GM19468 (cell line): Measurements from ENCODE around the gene CHCHD1.
"Not testable (repeated sequence)": the region's sequence is repeated elsewhere in the genome, so short reads cannot be mapped to it uniquely, and the experiment has no call there.

ENCODE experiments used
- ATAC-seq: cut with Tn5 transposase; IDR thresholded peaks from one replicate; pipeline ENCODE4 v1.9.1; 2021; ENCODE audit warnings: mild to moderate bottlenecking, moderate library complexity, moderate number of reproducible peaks; ENCODE audit not compliant: unreplicated experiment; ENCODE audit errors: extremely low read depth

The CHCHD1 gene

DNA sequence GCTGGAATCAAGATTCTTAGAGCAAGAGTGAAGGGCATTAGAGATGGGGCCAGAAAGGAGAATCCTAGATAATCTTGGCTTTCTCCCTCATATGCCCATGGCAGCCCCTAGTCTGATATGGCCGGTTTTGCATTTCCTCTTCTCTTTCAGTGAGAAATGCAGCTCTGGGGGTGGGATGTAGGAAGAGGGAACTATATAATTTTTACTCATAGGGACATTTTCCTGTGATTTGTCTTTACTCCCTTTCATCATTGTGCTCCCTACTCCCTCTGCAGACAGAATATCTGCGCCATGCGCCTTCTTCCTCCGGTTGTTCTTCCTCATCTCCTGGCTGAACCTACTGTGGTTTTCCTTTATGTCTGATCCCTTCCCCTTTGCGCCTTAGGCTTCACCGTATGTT is 16.8 kb upstream of the CHCHD1 start:
- no peak for ATAC-seq

DNA sequence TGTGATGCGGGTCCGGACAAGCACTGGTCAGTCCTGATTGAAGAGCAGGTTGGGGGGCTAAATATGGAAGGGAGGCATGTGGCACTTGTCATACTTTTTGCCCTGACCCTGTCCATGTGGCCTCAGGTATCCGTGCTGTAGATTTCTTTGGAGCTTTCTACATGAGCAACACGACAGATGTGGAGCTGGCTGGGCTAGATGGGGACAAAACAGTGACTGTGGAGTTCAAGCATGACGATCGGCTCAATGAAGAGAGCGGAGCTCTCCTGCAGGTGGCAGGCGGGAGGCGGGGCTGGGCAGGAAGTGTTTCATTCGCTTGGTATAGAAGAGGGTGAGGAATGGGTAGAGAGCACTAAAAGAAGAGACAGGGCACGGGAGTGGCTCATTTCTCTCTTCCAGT is 13.0 kb upstream of the CHCHD1 start:
- no peak for ATAC-seq

DNA sequence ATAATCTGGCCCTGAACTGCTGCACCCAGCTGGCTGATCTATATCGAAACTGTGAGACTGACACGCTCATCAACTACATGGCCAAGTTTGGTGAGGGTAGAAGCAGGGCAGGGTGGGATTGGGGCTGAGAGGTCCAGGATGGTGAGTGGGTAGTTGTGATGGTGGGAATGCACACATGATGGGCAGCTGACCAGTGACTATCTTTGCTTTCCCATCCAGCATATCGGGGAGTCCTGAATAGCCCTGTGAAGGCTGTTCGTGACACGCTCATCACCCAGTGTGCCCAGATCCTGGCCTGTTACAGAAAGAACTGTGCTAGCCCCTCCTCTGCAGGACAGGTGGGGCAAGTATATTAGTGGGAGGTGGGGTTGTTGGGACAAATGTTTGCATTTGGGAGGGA is 12.5 kb upstream of the CHCHD1 start:
- ATAC-seq: no peak

DNA sequence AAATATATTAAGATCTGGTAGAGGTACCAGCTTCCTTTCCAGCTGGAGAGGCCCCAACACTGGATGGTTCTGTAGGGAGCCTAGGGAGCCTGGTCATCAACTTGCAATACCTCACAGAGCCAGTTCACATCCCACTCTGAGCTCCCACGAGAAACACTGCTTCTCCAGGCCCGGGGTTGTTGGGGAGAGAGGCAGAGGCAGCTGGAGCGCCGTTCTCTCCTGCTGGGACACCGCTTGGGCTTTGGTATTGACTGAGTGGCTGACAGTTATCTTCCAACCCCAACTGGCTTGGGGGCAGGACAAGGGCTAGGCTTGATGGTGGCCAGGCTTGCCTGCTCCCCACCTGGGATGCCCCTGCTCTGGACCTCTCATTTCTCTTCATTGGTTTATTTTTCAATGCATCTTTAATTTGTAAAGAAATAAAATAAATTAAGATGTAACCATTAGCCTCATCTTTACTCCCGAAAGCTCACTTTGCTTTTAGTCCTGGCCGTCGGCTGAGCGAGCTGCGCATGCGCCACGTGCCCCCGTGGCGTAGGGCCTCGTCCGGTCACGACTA is 10.0 kb upstream of the CHCHD1 start:
- no peak for ATAC-seq

DNA sequence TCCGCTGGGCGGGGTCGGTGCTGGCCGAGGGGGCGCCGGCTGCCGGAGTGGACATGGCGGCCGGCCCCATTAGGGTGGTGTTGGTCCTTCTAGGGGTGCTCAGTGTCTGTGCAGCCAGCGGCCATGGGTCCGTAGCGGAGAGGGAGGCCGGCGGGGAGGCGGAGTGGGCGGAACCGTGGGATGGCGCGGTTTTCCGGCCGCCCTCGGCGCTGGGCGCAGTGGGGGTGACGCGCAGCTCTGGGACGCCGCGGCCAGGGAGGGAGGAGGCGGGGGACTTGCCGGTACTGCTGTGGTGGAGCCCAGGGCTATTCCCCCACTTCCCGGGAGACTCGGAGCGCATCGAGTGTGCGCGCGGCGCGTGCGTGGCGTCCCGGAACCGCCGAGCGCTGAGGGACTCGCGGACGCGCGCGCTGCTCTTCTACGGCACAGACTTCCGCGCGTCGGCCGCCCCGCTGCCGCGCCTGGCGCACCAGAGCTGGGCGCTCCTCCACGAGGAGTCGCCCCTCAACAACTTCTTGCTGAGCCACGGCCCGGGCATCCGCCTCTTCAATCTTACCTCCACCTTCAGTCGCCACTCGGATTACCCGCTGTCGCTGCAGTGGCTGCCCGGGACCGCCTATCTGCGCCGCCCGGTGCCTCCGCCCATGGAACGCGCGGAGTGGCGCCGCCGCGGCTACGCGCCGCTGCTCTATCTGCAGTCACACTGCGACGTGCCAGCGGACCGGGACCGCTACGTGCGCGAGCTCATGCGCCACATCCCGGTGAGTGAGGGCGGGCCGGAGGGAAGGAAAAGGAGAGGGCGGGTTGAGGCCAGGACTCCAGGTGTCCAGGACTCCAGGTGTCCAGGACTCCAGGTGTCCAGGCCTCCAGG is 9.3 kb upstream of the CHCHD1 start:
- peak; percentile 36 for ATAC-seq

DNA sequence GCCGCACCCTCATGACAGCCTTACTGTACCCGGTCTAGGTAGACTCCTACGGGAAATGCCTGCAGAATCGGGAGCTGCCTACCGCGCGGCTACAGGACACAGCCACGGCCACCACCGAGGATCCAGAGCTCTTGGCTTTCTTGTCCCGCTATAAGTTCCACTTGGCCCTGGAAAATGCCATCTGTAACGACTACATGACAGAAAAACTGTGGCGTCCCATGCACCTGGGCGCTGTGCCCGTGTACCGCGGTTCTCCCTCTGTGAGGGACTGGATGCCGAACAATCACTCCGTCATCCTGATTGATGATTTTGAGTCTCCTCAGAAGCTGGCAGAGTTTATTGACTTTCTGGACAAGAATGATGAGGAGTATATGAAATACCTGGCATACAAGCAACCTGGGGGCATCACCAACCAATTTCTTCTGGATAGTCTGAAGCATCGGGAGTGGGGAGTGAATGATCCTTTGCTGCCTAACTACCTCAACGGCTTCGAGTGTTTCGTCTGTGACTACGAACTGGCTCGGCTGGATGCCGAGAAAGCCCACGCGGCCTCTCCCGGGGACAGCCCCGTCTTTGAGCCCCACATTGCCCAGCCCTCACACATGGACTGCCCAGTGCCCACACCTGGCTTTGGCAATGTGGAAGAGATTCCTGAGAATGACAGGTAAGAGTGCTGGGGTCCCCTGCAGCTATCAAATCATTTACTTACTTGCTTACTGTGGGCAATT is 8.5 kb upstream of the CHCHD1 start:
- ATAC-seq: no peak

DNA sequence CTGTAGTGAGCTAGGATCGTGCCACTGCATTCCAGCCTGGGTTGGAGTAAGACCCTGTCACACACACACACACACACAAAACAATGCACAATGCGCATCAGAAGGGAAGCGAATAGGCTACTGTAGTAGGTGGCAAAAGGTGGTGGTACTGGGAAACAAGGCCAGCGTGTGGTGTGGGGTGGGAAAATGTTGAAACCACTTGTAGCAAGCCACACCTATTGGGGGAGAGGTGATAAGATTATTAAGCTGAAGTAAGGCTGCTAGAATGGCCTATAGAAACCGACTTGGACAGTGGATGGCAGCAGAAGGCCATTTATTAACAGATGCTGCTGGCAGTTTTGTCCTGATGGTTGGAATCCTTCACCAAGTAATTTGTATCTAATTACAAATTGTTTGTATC is 7.2 kb upstream of the CHCHD1 start:
- no peak for ATAC-seq

DNA sequence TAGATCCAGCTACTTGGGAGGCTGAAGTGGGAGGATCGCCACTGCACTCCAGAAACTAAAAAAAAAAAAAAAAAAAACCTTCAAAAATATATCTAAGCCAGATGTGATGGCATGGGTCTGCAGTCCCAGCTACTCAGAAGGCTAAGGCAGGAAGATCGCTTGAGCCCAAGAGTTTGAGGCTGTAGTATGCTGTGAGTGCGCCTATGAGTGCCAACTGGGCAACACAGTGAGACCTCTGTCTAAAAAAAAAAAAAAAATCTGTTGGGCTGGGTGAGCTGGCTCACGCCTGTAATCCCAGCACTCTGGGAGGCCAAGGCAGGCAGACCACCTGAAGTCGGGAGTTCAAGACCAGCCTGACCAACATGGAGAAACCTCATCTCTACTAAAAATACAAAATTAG is 2.8 kb upstream of the CHCHD1 start:
- ATAC-seq: no peak

DNA sequence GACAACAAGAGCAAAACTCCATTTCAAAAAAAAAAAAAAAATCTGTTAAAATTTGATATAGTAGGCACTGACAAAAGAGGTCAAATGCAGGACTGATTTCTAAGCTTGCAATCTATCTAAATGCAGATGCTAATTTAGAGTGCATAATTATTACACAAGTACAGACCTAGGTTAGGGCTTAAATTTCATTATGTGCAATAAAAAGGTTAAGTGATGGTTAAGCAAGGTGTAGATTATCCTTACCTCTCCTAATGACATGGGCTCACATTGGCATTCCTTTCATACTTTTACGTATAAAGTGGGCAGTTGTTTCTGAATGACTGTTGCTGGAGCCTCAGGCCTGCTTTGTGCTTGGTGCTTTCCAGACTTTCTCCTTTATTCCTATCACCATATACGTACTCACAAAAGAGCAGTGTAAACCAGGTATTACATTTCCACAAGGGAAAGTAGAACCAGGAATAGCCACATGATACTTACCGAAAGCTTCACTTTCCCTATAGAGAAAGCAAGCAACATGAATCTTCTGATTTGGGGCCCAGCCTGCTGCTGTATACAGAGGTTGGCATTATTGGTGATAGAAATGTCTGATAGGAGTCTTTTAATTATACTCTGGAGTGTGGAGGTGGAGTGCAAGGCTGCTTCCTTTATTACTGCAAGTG is 2.2 kb upstream of the CHCHD1 start:
- ATAC-seq: no peak

DNA sequence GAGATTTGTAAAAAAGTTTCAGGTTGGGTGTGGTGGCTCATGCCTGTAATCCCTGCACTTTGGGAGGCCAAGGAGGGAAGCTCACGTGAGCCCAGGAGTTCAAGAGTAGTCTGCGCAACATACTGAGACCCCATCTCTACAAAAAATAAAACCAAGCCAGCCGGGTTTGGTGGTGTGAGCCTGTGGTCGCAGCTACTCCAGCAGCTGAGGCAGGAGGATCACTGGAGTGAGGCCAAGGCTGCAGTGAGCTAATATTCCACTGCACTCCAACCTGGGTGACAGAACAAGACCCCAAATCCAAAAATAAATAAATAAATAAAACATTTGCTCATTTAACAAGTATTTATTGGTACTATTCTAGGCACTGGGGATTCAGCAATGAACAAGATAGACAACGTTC is 1.5 kb upstream of the CHCHD1 start:
- ATAC-seq: no peak

DNA sequence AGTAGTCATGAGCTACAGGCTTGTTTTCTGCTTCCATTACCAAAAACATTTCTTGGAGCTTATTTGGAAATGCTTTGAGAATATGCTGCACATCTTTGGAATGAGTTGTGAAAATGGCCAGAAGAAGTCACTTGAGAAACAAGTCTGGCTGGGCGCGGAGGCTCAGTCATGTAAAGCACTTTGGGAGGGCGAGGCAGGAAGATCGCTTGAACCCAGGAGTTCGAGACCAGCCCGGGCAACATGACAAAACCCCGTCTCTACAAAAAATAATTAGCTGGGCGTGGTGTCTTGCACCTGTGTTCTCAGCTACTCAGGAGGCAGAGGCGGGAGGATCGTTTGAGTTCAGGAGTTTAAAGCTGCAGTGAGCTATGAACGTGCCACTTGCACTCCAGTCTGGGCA is 882 bp upstream of the CHCHD1 start:
- ATAC-seq: no peak

DNA sequence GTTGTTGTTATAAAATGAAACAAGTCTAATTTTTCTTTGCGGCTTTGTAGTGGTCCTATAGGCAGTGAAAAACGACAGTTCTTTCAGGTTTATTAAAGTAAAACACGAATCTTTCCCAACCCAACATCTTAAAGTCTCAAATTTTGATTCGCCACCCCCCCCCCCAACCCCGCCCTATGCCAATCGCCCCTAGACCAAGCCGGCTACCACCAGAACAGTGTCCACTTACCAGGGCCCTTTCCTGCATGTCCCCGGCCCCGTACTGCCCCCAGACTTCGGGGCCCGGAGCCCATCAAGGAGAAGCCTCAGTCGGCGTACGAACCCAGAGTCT is 335 bp upstream of the CHCHD1 start:
- no peak for ATAC-seq

DNA sequence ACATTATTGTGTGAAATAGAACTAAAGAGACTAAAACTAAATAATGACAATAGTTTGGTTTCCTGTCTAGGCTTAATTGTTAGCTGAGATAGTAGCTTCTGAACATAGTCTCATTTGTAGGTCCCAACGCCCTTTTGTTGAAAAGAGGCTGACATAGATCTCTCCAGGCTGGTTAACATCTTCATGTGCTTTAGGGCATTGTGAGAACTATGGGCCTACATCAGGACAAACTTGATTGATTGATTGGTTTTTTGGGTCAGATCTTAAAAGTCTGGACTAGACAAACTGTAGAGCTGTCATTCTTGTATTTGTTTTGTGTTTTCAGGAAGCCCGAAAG is 869 bp downstream of the CHCHD1 start:
- no peak for ATAC-seq

DNA sequence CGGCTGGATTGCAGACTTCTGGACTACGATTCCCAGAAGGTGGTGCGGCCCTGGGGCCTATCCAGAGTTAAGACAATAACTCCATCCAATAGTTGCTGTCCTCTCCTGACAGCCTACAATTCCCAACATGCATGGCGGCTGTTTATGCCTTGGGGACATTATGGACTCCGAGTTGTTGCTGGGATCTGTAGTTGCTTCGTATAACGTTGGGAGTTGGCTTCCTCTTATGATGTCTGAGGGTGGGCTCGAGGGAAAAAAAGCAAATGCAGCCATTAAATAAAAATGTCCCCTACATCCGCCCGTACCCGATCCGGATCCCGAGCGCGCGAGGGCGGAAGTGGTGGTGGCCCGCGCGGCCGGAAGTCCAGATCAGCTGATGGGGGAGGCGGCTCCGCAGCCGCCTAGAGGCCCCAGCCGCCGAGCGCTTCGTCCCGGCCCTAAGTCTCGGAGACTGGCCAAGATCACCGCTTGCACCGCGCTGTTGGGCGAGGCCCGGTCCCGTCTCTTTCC is 3.4 kb downstream of the CHCHD1 start, which contains the start of gene ZSWIM8:
TSS of gene ZSWIM8 (plus strand) at position 396 of the 510 bp plus-strand sequence. CDS start 273 bp downstream, outside the sequence.
- ATAC-seq: peak; percentile 63

DNA sequence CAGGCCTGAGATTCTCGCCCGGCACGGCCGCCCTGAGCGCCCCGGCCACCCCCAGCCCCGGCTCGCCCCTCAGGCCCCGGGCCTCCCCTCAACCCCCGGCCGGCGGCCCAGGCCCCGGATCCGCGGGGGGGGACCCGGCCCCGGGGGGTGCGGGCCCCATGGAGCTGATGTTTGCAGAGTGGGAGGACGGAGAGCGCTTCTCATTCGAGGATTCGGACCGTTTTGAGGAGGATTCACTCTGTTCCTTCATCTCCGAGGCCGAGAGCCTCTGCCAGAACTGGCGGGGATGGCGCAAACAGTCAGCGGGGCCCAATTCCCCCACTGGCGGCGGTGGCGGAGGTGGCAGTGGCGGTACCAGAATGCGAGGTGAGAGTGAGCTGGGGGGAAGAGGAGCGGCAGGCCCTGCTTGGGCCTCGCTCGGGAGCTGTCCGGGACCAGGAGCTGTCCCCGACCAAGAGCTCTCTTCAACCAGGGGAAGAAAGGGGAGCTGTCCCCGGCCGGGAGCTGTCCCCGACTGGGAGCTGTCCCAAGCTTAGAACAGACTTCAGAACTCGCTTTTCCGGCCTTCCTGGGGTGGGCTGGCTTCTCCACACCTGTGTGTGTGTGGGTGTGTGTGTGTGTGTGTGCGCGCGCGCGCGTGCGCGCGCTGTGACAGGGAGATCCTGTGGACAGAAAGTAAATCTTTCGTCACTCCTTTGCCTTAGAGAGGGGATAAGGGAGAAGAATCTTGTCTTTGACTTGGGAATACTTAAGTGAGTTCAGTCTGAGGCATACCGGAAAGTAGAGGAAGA is 4.1 kb downstream of the CHCHD1 start:
- no peak for ATAC-seq

DNA sequence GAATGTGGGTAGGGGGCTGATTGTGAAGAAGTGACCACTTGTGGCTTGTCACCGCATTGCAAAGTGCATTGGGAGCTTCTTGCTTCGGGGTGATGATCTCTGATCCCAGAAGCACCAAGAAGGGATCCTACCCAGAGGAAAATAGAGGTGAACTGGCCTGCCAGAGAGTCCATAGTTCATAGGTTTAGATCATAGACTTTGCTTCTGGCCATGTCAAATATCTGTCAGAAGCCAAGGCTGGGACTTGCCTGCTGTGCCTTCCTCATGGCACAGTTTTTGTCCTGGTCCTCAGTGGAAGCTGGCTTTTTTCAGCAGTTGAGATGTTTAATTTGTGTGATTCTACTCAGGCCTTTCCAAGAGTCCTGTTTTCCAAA is 4.7 kb downstream of the CHCHD1 start:
- no peak for ATAC-seq

DNA sequence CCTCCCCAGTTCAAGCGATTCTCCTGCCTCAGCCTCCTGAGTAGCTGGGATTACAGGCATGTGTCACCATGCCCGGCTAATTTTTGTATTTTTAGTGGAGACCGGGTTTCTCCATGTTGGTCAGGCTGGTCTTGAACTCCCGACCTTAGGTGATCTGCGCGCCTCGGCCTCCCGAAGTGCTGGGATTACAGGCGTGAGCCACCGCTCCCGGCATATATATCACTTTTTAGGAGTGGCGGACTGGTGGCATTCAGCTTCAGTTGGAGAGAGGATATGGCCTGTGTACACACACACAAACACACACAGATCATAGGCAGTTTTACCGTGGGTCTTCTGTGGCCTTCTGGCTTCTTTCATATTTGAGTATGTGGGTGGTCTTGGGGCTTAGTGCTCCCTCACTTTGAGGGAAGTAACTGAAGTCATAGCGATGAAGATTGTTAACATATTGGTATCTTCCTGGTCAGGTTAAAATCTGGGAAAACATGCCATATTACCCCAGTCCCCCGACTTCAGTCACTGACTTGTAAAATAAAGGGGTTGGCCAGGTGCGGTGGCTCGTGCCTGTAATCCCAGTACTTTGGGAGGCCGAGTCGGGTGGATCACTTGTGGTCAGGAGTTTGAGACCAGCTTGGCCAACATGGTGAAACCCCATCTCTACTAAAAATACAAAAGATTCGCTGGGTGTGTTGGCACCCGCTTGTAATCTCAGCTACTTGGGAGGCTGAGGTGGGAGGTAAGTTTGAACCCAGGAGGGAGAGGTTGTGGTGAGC is 5.4 kb downstream of the CHCHD1 start:
- not testable (repeated sequence) for ATAC-seq

DNA sequence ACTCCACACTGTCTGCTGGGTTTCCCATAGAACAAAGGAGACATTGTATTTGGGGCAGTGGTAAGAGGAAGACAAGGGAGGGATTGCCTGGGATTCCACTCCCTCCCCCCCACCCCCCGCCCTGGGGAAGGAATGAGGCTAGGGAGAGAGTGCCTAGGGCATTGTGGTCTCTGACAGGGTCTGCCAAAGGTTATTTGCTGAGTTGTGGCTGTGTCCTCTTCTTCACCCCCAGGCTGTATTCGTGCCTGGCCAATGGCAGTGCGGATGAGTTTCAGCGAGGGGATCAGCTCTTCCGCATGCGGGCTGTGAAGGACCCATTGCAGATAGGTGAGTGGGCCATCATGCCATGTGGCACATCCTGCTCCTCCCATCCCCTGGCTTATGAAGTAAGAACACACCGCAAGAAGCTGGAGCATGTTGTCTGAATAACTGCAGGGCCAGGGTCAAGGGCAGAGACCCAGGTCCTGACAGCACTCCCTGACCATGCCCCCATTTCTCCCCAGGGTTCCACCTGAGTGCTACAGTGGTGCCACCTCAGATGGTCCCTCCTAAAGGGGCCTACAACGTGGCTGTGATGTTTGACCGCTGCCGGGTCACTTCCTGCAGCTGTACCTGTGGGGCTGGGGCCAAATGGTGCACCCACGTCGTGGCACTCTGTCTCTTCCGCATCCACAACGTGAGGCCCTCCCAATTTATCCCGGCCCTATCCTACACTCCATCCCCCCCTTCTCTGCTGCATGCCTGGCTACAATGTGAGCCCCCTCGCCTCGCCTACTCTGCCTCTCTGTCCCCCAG is 7.2 kb downstream of the CHCHD1 start:
- ATAC-seq: no peak

DNA sequence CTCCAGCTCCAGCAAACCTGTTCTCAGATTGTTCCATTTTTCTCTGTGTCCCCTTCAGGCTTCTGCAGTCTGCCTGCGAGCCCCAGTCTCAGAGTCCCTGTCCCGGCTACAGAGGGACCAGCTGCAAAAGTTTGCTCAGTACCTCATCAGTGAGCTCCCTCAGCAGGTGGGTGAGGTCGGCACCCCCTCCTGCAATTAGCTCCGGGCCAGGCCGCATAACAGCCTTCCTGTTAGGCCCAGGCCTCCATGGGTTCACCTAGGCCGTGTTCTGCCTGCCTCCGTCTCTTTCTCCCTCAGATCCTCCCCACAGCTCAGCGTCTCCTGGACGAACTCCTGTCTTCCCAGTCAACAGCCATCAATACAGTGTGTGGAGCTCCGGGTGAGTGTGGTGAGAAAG is 7.8 kb downstream of the CHCHD1 start:
- no peak for ATAC-seq
